ENCODE results near the gene GGNBP2.

GGNBP2 gene

GRCh38 chr17:36610474-36610873 is 65.8 kb downstream of the GGNBP2 start:
- no peak for DNase-seq (ENCODE audit: low spot score)
- Histone ChIP-seq H3K27ac (no peak overlapping the region), H3K4me3 (no peak overlapping the region)
- TF ChIP-seq, protein P1, sequence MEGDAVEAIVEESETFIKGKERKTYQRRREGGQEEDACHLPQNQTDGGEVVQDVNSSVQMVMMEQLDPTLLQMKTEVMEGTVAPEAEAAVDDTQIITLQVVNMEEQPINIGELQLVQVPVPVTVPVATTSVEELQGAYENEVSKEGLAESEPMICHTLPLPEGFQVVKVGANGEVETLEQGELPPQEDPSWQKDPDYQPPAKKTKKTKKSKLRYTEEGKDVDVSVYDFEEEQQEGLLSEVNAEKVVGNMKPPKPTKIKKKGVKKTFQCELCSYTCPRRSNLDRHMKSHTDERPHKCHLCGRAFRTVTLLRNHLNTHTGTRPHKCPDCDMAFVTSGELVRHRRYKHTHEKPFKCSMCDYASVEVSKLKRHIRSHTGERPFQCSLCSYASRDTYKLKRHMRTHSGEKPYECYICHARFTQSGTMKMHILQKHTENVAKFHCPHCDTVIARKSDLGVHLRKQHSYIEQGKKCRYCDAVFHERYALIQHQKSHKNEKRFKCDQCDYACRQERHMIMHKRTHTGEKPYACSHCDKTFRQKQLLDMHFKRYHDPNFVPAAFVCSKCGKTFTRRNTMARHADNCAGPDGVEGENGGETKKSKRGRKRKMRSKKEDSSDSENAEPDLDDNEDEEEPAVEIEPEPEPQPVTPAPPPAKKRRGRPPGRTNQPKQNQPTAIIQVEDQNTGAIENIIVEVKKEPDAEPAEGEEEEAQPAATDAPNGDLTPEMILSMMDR (IDR thresholded peaks at IDR 0.05): no peak

DNA sequence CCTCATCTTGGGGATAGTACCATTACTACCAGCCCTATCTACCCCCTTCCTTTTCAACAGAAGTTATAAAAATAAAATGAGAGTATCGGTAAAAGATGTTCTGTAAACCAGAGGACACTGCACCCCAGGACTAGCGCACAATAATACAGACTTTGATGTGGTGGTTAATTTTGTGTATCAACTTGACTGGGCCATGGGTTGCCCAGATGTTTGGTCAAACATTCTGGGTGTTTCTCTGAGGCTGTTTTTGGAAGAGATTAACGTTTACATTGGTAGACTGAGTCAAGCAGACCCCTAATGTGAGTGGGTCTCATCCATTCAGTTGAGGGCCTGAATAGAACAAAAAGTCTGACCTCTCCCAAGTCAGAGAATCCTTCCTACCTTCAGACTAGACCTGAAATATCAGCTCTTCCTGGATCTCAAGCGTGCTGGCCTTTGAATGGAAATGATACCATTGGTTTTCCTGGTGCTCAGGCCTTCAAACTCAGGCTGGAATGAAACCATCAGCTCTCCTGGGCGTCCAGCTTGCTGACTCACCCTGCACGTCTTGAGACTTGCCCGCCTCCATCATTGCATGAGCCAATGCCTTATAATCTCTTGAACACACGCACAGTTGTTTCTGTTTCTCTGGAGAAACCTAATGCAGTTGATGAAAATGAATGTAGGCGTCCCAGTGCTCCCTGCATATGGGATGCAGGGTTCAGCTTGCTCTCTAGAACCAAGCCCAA is 66.8 kb downstream of the GGNBP2 start:
- TF ChIP-seq, protein P1 (IDR thresholded peaks at IDR 0.05): no peak
- DNase-seq (ENCODE audit: low spot score): no peak
- no peak overlapping the region for H3K4me3 ChIP-seq
- no peak overlapping the region for H3K27ac ChIP-seq

DNA sequence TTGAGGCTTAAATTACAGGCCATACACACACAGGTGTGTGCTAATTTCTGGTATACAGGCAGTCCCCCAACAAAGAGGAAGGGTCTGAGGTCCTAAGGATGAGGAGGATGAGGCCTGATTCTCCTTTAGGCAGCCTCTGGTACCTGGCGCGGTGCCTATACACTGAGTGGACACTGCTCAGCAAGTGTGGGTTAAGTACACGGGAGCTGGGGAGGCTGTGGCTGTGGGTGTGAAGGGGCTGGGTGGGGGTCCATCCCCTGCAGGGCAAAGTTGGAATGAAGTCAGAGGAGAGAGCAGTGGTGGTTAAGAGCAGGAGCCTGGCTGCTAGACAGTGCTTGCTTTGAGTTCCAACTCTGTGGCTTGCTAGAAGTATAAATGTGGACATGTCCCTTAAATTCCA is 67.6 kb downstream of the GGNBP2 start:
- H3K4me3 ChIP-seq: no peak overlapping the region
- no peak for DNase-seq (ENCODE audit: low spot score)
- TF ChIP-seq, protein P1 (IDR thresholded peaks at IDR 0.05): no peak
- H3K27ac ChIP-seq: no peak overlapping the region

GRCh38 chr17:36613155-36613554 is 68.4 kb downstream of the GGNBP2 start:
- Histone ChIP-seq H3K4me3 (no peak overlapping the region), H3K27ac (no peak overlapping the region)
- no peak for DNase-seq (ENCODE audit: low spot score)
- TF ChIP-seq, protein P1 (IDR thresholded peaks at IDR 0.05): no peak

- H3K4me3 ChIP-seq: no peak overlapping the region
- TF ChIP-seq, protein P1 (IDR thresholded peaks at IDR 0.05): no peak
- H3K27ac ChIP-seq: no peak overlapping the region
- no peak for DNase-seq (ENCODE audit: low spot score)
These were observed 69.4 kb downstream of the GGNBP2 start for GRCh38 chr17:36614081-36614480.

GRCh38 chr17:36614933-36615332 is 70.2 kb downstream of the GGNBP2 start:
- no peak overlapping the region for H3K4me3 ChIP-seq
- no peak for DNase-seq (ENCODE audit: low spot score)

More at GRCh38 chr17:36614933-36615332, 70.2 kb downstream of the GGNBP2 start:
- H3K27ac ChIP-seq: no peak overlapping the region
- TF ChIP-seq, protein P1 (IDR thresholded peaks at IDR 0.05): no peak
